Suppressor macrophage (primary cell): Measurements from ENCODE around the gene SOBP.

Experiments used
- DNase-seq, 4 experiments: peaks; one replicate each; pipeline ENCODE4 v3.0.0-alpha.2; 2020 to 2022

Gene SOBP

DNA sequence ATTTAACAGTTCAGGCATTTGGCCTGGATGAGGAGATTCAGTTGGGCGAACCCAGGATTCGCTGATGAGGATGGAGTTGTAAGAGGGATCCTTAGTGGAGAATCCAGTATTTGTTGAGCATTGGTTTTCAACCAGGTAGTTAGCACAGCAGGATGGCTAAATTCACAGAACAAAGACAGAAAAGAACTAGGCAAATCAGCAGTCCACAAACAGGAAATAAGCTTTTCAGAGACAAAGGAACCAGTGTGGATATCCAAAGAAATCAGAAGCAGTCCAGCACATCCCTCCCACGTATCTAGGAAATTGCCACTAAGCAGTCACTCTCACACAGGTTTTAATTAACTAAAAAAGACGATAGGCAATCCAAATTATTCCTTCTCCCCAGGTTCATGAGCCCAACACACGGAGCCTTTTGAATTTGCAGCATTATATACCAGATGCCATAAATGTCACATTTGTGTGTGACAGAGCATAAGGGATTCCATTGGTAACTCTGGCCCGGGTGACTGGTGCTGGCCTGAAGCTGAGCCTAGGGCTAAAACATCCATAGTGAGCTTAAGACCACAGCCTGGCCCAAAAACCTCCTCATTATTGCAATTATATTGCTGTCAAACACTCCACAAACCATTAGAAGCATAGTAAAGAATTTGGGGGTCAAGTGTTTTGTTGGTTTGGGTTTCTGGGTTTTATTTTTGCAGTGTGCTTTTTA, 131.5 kb downstream of the SOBP start:
- DNase-seq: no peak

DNA sequence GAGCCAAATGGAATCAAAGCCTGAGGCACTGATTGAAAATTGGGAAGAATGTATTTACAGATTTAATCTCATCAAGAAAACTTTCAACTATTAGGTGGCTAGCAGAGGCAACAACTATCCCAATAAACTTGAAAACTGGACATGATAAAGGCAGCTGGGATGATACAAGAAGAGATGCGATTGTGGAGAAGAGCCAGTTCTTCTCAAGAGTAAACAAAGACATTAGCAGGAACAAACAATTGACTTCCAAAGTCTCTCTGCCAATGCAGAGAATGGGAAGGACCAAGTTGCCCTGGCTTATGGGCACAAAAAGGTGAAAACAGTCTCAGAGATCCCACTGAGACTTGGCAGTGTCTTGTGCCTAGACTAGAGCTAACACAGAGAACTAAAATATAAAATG, 132.4 kb downstream of the SOBP start:
- DNase-seq: no peak

DNA sequence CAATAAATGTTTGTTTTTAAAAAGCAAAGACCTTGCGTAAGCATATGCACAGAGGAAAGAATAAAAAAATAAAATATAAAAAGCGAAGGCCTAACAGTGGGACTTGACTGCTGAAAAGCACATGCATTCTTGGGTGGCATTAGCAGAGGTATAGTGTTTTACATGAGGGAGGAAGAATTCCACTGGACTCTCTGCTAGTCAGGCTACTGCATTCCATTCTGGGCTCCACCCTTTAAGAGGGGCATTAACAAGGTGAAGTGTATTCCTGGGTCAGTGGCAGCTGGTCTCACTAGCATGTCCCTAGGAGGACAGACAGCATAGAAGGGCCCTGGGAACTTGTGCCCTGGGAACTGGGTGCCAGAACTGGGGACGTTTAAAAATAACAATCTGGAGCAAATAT, 134.1 kb downstream of the SOBP start:
- no peak for DNase-seq

DNA sequence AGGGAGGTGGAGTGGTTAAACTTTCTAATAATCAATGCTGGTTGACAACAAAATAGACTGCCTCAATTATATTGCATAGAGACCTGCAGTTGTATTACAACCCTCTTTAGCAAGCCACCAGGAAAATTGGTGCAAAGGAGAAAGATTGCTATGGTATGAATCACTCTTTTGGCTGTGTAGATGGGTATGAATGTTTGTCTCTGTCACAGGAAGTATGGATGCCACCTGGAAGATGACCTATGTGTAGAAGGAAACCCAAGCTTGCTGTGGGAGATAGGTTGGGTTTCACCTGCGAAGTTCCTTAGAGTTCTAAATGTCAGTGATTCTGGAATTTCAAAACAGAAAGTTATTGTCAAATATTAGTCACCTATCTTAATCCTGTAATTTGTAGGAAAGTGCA, 134.6 kb downstream of the SOBP start:
- no peak for DNase-seq

DNA sequence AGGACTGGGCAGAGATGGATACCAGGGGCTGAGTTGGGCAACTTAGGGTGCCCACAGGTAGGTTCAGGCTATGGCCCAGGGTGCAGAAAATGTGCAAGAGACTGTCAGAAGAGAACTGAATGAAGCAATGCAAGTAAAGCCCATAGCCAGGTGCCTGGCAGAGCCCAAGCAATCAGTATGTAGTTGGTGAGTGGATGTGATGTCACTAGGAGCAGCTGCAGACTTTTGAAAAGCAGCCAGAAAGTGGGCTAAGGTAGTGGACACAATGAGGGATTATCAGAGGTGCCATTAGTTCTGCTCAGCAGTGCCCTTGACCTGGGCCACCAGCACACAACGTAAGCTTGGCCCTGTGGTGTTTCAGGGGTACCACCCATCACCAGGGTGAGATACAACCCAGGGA, 135.3 kb downstream of the SOBP start:
- DNase-seq: no peak

DNA sequence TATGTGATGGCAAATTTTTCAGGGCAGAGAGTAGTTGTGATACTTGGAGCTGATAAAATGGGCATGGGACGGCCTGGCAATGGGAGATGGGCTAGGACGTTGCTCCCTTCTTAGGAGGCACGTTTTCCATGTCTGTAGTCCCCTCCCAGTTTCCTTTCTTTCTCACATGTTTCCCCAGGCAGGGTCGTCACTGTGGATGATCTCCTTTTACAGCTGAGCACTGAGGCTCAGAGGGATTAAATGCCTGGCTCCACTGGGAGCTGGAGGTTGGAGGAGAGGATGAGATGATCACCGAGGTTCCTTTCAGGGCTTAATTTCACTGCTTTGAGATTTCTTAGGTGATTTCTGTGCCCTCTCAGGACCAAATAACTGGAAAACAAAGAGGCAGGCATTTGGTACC, 136.7 kb downstream of the SOBP start:
- DNase-seq: no peak

DNA sequence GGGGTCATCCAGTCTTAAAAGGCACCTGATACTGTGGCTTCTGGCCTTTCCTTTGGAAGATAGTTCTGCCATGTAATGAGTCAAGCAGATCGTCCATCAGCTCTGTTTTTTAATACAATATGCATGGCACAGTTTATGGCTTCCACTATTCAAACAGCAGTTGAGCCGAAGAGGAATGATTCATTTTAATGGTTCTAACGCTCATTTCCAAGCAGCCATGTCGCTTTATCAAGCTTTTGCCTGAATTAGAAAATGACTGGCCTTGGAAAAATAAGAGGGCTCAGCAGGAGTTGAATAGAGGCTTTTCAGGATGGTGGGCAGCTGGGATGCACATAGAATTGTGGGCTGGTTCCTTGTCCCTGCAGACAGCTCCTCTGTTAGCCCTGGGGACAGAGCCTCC, 138.1 kb downstream of the SOBP start:
- DNase-seq: no peak

DNA sequence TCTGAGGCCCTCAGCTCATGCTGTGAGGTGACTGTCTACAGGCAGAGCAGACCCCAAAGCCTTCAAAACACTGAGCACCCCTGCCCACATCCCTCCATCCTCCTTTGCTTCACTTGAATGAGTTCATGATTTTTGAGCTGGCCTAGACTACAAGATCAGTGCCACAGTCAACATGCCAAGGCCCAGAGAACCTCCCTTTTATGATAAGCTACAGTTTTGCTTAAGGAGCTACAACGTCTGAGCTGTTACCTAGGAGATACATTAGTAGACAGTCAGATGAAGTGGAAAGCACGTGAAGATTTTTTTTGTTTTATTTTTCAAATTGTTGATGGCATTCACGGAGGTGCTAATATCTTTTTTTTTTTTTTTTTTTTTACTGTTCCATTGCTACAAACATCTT, 139.0 kb downstream of the SOBP start:
- no peak for DNase-seq

DNA sequence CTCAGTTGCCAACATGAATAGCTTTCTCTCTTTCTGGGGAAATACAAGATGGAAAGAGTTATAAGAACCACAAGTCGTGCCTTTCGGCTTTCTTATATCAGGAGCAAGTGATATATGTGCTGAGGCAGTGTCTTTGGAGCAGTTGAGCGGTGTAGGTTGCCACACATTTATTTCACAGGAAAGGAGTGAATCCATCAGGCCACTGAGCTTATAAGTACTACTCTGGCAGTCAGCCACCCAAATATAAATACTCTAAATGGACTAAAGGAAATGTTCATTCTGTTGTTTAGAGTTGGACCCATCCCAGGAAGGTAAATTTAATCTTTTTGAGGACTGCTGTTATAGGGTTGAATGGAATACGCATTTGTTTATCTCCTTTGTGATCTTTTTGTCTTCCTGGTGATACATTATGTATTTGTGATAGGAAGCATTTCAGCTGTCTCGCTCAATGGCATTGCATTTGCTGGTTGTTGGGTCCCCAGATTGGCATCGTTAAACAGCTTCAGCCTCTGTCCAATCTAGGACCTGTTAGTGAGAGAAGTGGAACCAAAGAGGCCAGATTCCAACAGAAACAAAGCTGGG, 139.7 kb downstream of the SOBP start:
- DNase-seq: no peak

DNA sequence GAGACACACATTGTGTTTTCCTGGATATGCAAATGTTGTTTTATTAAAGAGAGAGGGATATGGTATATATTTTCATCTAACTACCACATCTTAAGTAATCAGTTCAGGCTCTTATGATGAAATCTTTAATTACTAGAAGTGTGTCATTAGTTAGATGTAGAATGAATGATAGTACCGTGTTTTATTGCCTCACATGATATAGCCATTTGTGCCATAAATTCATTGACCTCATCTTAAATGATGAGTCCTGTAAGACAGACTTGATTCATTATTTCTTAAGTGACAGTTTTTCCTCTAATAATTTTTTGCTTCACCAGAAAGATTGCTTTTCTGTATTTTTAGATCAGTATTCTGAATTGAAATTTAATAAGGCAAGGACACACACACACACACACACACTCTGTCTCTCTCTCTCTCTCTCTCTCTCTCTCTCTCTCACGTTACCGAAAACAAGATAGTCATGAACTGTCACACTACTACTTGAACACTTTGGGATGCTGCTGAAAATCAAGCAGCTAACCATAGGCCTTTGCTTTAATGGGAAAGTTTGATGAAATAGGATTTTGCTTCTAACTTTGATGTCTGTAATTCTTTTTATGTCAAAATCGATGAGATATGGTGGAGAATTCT, 140.5 kb downstream of the SOBP start:
- DNase-seq: no peak

DNA sequence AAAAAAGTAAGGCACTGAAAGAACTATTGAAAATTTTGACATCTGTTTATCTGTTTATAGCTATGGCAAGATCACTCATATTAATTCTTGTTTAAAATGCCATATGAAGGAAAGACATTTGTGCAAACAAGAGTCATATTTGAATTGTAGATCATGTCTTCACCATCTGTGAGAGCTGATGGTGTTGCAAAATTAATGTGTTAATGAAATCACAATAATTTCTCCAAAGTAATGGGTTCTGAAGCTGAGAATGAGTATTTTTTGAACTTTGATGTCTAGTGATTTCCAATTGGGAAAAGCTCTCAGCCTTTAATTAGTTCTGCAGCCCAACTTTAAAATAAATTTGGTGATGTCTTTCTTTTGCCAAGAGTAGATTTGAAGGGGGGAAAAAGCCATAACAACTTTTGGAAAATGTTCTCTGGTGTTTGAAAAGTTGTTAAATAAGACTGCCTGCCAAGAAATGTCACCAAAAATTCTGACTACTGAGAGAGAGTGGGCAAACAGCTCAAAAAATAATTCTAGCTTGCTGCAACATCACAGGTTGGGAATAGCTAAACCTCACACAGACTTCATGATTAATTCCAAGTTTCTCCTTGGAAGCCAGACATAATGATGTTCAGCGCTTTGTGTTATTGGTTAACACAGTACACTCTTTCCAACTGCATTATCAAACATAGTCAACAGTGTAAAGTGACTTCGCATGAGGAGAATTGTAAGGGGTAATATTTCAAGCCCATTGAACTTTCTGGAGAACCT, 142.6 kb downstream of the SOBP start:
- no peak for DNase-seq

DNA sequence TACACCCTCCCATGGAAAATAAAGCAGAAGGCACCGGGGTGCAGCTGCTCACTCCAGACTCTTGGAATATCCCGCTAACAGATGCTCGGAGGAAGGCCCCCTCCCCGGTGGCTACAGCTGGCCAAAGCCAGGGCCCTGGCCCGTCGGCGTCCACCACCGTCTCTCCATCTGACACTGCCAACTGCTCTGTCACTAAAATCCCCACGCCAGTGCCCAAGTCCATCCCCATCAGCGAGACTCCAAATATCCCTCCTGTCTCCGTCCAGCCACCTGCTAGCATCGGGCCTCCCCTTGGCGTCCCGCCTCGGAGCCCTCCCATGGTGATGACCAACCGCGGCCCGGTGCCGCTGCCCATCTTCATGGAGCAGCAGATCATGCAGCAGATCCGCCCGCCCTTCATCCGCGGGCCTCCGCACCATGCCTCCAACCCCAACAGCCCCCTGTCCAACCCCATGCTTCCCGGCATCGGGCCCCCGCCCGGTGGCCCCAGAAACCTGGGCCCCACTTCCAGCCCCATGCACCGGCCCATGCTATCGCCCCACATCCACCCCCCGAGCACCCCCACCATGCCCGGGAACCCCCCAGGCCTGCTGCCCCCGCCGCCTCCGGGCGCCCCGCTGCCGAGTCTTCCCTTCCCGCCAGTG, 143.9 kb downstream of the SOBP start:
- DNase-seq: no peak

DNA sequence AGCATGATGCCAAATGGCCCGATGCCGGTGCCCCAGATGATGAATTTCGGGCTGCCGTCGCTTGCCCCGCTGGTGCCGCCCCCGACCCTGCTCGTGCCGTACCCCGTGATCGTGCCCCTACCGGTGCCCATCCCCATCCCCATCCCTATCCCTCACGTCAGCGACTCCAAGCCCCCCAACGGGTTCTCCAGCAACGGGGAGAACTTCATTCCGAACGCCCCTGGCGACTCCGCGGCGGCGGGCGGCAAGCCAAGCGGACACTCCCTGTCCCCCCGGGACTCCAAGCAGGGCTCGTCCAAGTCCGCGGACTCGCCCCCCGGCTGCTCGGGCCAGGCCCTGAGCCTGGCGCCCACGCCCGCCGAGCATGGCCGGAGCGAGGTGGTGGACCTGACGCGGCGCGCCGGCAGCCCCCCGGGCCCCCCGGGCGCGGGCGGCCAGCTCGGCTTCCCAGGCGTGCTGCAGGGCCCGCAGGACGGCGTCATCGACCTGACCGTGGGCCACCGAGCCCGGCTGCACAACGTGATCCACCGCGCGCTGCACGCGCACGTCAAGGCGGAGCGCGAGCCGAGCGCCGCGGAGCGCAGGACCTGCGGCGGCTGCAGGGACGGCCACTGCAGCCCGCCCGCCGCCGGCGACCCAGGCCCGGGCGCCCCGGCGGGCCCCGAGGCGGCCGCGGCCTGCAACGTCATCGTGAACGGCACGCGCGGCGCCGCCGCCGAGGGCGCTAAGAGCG, 144.6 kb downstream of the SOBP start:
- peak in 2 of 4 experiments; percentile 25 to 37 for DNase-seq

DNA sequence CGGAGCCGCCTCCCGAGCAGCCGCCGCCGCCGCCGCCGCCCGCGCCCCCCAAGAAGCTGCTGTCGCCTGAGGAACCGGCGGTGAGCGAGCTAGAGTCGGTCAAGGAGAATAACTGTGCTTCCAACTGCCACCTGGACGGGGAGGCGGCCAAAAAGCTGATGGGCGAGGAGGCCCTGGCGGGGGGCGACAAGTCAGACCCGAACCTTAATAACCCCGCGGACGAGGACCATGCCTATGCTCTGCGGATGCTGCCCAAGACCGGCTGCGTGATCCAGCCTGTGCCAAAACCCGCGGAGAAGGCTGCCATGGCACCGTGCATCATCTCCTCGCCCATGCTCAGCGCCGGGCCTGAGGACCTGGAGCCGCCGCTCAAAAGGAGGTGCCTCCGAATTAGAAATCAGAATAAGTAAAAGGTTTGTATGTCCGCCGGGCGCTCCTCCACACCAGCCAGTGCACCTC, 145.2 kb downstream of the SOBP start:
- DNase-seq: no peak

DNA sequence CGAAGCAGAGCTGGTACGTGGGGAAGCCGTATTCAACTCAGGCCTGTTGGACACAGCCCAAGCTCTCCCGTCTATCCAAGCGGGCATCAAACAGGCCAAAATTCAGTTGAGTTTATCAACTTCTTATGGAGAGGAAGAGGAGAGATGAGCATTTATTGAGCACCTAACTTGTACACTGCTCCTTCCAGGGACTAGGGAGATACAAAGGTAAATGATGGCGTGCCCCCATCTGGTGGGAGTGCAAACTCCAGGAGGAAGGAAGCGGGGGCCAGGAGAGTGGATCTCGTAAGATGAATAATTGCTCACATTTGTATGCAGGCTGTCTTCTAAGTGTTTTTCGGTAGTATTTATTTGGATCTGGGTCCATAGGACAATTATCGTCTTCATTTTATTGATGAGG, 146.6 kb downstream of the SOBP start:
- no peak for DNase-seq

DNA sequence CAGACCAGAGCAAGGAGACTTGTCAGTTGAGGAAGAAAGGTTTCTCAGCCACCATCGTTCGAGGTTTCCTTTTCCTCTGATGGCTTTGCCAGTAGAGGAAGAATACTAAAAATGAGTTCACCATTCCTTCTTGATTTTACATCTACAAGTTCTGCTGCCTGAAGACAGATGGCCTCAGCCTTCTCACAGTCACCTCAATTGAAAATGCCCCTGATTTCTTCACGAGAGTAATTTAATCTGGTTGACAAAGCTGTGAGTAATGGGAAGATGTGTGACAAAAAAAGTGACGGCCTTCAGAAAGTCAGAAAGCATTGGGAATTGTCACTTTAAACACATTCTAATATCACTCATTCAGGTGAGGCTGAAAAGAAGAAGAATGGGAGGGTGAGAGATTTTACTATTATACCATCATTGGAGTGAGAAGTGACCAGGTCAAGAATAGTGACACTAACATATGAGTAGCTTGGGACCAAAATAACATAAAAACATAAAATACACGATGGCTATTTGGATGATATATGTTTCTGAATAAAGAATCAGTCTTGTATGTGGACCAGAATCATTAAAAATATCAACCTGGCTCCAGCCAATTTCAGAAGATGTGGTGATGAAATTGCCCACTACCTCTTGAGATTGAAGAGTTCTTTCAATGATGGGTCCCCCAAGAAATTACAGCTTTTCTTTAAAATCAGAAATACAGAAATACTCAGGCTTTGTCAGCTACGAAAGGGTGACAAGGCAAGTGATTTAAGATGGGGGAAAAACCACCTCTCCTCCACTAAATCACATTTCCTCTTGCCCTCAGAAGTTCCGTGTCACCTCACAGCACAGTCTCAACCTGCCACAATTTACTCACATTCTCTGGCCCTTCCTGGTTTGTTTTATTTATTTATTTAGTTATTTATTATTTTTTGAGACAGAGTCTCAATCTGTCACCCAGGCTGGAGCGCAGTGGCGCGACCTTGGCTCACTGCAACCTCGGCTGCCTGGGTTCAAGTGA, 147.7 kb downstream of the SOBP start:
- DNase-seq: no peak

DNA sequence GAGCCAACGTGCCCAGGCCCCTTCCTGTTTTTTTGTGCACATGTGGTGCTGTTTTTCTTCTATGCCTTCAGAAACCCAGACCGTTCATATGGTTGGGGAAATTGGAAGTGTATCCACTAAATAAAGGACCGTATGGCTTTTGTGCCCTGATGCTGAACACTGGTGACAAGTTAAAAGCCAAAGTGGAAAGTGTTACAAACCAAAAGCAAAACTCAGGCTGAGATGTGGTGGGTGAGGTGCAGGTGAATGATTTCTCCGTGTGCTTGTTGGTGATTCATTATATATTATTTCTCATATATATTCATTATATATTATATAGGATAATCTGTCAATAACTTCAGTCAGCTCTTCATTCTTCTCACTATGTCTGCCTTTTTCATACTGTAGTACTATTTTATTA, 148.6 kb downstream of the SOBP start:
- DNase-seq: no peak

DNA sequence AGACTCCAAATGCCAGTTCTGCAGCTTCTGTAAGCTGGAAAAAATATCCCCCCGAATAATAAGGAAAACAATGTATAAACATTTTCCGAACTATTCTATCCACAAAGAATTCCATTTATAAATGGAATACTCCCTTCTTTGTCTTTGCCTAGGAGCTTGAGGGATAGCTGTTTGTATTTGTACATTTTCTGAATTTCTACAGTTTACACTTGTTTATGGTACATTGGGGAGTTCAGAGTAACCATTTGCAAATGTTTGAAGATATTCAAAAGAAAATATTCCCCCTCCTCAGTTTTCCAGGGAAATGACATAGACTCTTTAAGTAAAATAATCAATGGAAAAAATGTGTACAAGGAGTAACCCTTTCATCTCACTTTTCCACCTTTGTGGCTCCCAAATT, 149.6 kb downstream of the SOBP start:
- no peak for DNase-seq

DNA sequence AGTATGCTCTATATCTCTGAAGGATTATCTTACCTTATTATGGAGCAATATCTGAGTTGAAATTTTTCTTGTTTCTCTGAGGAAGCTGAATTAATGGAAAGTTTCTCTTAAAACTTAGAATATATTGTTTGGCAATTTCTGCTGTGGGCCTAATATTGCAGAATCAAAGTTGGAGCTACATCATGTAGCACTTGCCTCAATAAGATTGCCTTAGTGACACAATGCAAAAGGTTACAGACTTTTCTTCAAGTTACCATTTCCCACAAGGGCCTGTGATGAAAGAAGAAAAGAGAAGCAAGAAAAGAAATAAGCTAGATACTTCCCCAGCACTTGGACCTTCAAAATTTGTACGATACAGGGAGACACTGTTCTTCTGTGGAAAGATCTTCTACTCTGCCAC, 151.2 kb downstream of the SOBP start:
- peak in 2 of 4 experiments; percentile 9 to 17 for DNase-seq

DNA sequence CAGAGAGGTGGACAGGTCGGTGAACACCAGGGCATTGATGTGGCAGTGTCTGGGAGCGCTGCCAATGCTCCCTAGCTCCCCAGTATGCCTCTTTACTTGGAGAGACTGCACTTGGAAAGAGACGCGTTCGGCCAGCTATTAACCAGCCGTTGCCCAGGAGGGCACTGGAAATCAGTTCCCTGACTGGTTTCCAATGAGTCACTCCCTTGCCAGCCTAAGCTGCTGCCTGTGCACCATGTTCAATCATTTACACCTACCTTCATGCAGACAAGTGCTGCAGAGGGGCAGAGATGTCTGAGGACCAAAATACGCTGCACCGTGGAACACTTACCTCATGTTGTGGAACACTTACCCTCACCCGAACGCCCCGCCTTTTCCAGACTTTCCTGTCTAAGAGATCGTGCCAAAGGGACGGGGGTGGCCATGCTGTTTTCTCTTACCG, 151.6 kb downstream of the SOBP start:
- no peak for DNase-seq
